ENCODE results near the gene ISG20.

ISG20 gene

DNA sequence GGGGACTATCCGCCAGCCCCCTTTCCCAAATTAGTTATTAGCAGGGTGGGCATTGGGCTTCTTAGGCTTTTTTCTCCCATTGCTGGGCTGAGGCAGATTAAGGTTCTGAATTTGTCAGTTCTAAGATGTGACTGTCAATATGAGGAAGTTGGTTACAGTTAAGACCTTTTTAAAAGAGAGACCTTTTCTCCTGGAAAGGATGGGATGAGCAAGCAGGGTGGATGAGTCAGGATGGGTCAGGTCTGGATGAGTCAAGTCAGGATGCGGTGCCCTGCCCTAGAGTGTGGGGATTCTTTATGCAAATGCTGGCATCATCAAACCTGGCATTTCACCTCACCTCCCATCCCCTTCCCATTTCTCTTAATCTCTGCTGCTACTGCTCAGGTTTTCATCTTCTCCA lies 15.8 kb upstream of the ISG20 start:
- Histone ChIP-seq H3K4me1 (ENCODE audit: low read length) (peaks cover 71% of the 10 kb centered on the region), H3K27ac (ENCODE audit: low read length) (peak overlapping the region; percentile 99), H3K27me3 (ENCODE audit: low read depth, low read length) (no peaks in the 10 kb centered on the region), H3K4me2 (ENCODE audit: low read length) (peak overlapping the region; percentile 99), H2AFZ (ENCODE audit: low read depth, low read length) (no peak overlapping the region), H3K9me3 (ENCODE audit: insufficient read depth, low read length) (no peaks in the 10 kb centered on the region), H3K9ac (ENCODE audit: low read length) (peak overlapping the region; percentile 99), H3K4me3 (ENCODE audit: low read length) (peak overlapping the region; percentile 89), H4K20me1 (ENCODE audit: insufficient read depth, low read length) (peaks cover 52% of the 10 kb centered on the region), H3K36me3 (replicated peaks; ENCODE audit: low read depth, low read length) (peaks cover 59% of the 10 kb centered on the region), H3K79me2 (ENCODE audit: low read length) (peaks cover 97% of the 10 kb centered on the region)
- TF ChIP-seq, protein P1, sequence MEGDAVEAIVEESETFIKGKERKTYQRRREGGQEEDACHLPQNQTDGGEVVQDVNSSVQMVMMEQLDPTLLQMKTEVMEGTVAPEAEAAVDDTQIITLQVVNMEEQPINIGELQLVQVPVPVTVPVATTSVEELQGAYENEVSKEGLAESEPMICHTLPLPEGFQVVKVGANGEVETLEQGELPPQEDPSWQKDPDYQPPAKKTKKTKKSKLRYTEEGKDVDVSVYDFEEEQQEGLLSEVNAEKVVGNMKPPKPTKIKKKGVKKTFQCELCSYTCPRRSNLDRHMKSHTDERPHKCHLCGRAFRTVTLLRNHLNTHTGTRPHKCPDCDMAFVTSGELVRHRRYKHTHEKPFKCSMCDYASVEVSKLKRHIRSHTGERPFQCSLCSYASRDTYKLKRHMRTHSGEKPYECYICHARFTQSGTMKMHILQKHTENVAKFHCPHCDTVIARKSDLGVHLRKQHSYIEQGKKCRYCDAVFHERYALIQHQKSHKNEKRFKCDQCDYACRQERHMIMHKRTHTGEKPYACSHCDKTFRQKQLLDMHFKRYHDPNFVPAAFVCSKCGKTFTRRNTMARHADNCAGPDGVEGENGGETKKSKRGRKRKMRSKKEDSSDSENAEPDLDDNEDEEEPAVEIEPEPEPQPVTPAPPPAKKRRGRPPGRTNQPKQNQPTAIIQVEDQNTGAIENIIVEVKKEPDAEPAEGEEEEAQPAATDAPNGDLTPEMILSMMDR (IDR thresholded peaks at IDR 0.05; ENCODE audit: low read depth, low read length), result no peak
- TF ChIP-seq EZH2phosphoT487 (IDR thresholded peaks at IDR 0.05; ENCODE audit: low read depth), result no peak

DNA sequence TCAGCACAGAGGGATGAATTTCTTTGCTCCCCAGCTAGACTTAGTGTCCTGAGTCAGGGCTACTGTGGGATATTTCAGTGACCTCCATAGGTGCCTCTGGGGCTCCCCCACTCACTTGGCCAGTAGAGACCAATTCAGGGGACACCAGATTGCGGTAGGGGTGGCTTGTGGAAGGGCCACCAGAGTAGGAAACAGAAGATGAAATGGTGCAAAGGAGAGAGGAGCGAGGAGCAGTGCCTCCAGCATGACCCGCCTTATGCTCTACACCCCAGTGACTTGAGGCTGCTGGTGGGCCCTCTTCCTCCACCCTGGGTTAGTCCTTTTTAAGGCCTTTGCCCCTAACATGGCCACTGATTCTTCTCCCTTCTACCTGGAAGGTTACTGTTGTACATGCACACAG lies 15.2 kb upstream of the ISG20 start:
- H3K27me3 ChIP-seq (ENCODE audit: low read depth, low read length), result no peaks in the 10 kb centered on the region
- peaks cover 99% of the 10 kb centered on the region for H3K79me2 ChIP-seq (ENCODE audit: low read length)
- TF ChIP-seq, protein P1 (IDR thresholded peaks at IDR 0.05; ENCODE audit: low read depth, low read length), result no peak
- no peak for TF ChIP-seq EZH2phosphoT487 (IDR thresholded peaks at IDR 0.05; ENCODE audit: low read depth)
- H3K9ac ChIP-seq (ENCODE audit: low read length), result peak overlapping the region; percentile 99
- H3K27ac ChIP-seq (ENCODE audit: low read length), result peak overlapping the region; percentile 99
- H3K9me3 ChIP-seq (ENCODE audit: insufficient read depth, low read length), result no peaks in the 10 kb centered on the region
- peak overlapping the region; percentile 99 for H3K4me2 ChIP-seq (ENCODE audit: low read length)
- H4K20me1 ChIP-seq (ENCODE audit: insufficient read depth, low read length), result peaks cover 57% of the 10 kb centered on the region
- peak overlapping the region; percentile 89 for H3K4me3 ChIP-seq (ENCODE audit: low read length)
- H3K36me3 ChIP-seq (replicated peaks; ENCODE audit: low read depth, low read length), result peaks cover 65% of the 10 kb centered on the region
- H2AFZ ChIP-seq (ENCODE audit: low read depth, low read length), result no peak overlapping the region
- peaks cover 71% of the 10 kb centered on the region for H3K4me1 ChIP-seq (ENCODE audit: low read length)

DNA sequence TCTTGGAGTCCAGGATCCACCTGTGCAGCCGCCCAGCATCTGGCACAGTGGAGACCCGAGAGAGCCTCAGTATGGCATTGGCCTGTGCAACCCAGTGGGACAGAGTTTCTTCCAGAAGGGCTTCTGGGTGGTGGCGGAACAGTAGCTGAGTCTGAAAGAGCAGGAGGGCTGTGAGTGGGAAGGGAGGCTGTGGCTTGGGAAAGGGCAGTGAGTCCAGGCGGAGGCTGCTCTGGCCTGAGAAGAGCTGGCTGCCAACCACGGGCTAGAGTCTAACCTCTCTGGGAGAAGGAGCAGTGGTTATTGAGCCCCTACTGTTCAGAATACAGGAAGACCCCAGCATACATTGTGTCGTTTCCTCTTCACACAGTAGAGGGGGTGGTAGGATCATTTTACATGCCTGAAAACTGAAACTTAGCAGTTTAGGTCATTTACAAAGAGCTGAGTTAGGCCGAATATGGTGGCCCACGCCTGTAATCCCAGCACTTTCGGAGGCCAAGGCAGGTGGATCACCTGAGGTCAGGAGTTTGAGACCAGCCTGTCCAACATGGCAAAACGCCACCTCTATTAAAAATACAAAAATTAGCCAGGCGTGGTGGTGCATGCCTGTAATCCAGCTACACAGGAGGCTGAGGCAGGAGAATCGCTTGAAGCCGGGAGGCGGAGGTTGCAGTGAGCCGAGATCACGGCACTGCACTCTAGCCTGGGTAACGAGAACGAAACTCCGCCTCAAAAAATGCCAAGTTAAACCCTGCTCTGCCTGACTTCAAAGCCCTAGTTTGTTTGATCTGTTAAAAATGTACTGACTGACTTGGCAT lies 14.5 kb upstream of the ISG20 start:
- no peak for TF ChIP-seq EZH2phosphoT487 (IDR thresholded peaks at IDR 0.05; ENCODE audit: low read depth)
- TF ChIP-seq, protein P1 (IDR thresholded peaks at IDR 0.05; ENCODE audit: low read depth, low read length), result peak; percentile 66
- H3K4me1 ChIP-seq (ENCODE audit: low read length), result peaks cover 71% of the 10 kb centered on the region
- peaks cover 72% of the 10 kb centered on the region for H3K36me3 ChIP-seq (replicated peaks; ENCODE audit: low read depth, low read length)
- H3K9ac ChIP-seq (ENCODE audit: low read length), result peak overlapping the region; percentile 99
- peaks cover 99% of the 10 kb centered on the region for H3K79me2 ChIP-seq (ENCODE audit: low read length)
- H3K9me3 ChIP-seq (ENCODE audit: insufficient read depth, low read length), result no peaks in the 10 kb centered on the region
- peak overlapping the region; percentile 99 for H3K27ac ChIP-seq (ENCODE audit: low read length)
- peak overlapping the region; percentile 99 for H3K4me2 ChIP-seq (ENCODE audit: low read length)
- H3K27me3 ChIP-seq (ENCODE audit: low read depth, low read length), result no peaks in the 10 kb centered on the region
- H3K4me3 ChIP-seq (ENCODE audit: low read length), result peak overlapping the region; percentile 89
- peaks cover 65% of the 10 kb centered on the region for H4K20me1 ChIP-seq (ENCODE audit: insufficient read depth, low read length)
- no peak overlapping the region for H2AFZ ChIP-seq (ENCODE audit: low read depth, low read length)

DNA sequence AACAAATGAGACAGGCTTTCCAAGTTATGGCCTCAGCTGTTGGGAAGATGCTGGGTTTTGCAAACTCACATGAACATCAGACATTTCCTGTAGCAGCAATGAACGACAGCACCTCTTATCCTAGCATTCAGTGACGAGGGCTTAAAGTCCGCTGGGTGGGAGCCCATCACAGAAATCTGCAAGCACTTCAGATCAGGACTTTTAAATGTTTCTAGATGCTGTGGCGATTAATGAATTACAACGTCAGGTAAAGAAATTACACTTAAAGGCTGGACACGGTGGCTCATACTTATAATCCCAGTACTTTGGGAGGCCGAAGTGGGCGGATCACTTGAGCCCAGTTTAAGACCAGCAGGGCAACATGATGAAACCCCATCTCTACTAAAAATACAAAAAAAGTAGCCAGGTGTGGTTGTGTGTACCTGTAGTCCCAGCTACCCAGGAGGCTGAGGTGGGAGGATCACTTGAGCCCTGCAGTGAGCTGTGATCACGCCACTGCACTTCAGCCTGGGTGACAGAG lies 13.8 kb upstream of the ISG20 start:
- peak overlapping the region; percentile 99 for H3K4me2 ChIP-seq (ENCODE audit: low read length)
- peaks cover 71% of the 10 kb centered on the region for H3K4me1 ChIP-seq (ENCODE audit: low read length)
- H3K9ac ChIP-seq (ENCODE audit: low read length), result peak overlapping the region; percentile 99
- no peak for TF ChIP-seq EZH2phosphoT487 (IDR thresholded peaks at IDR 0.05; ENCODE audit: low read depth)
- TF ChIP-seq, protein P1 (IDR thresholded peaks at IDR 0.05; ENCODE audit: low read depth, low read length), result no peak
- H4K20me1 ChIP-seq (ENCODE audit: insufficient read depth, low read length), result peaks cover 71% of the 10 kb centered on the region
- peaks cover 79% of the 10 kb centered on the region for H3K36me3 ChIP-seq (replicated peaks; ENCODE audit: low read depth, low read length)
- peak overlapping the region; percentile 89 for H3K4me3 ChIP-seq (ENCODE audit: low read length)
- H3K27me3 ChIP-seq (ENCODE audit: low read depth, low read length), result no peaks in the 10 kb centered on the region
- no peaks in the 10 kb centered on the region for H3K9me3 ChIP-seq (ENCODE audit: insufficient read depth, low read length)
- H3K27ac ChIP-seq (ENCODE audit: low read length), result peak overlapping the region; percentile 99
- H3K79me2 ChIP-seq (ENCODE audit: low read length), result peaks cover 99% of the 10 kb centered on the region
- no peak overlapping the region for H2AFZ ChIP-seq (ENCODE audit: low read depth, low read length)
